Right renal cortex interstitium (tissue), 3 donors: ENCODE data around the gene ARHGEF10L. TPM values are rescaled to one million over a fixed set of nuclear protein-coding genes. Genes with fewer than 3 reads are reported as not detected.

Experiments used
- DNase-seq, 3 donors: peaks; one replicate each; pipeline ENCODE4 v3.0.0-alpha.2; 2013; ENCODE audit warnings: low read depth in 3 of 3, low spot score in 2 of 3
- polyA plus RNA-seq, 3 donors: library from polyadenylated mRNA; unstranded; fragments of 120-200 nt; gene quantifications; one replicate each; pipeline ENCODE4 v1.2.1, GENCODE V29; 2013; ENCODE audit not compliant: insufficient read length in 3 of 3

The ARHGEF10L gene
- polyA plus RNA-seq, 3 donors: 35.7 to 41.5 (median 36.5) TPM

DNA sequence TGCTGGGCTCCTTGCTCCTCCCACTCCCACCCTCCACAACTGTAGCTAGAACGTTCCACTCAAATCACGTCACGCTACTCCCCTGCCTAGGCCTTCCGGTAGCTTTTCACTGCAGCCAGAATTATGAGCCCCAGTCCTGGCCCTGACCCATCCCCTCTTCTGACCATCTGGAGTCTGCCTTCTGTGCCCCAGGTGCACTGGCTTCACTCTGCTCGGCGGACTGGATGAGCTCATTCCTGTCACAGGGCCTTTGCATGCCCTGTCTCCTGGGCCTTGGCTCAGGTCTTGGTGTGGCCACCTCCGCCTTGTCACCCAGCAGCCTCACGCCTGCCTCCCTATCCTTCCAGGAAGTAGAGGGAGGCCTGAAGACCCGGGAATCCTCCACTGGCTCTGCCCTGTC is 153.1 kb downstream of the ARHGEF10L start:
- no peak for DNase-seq

DNA sequence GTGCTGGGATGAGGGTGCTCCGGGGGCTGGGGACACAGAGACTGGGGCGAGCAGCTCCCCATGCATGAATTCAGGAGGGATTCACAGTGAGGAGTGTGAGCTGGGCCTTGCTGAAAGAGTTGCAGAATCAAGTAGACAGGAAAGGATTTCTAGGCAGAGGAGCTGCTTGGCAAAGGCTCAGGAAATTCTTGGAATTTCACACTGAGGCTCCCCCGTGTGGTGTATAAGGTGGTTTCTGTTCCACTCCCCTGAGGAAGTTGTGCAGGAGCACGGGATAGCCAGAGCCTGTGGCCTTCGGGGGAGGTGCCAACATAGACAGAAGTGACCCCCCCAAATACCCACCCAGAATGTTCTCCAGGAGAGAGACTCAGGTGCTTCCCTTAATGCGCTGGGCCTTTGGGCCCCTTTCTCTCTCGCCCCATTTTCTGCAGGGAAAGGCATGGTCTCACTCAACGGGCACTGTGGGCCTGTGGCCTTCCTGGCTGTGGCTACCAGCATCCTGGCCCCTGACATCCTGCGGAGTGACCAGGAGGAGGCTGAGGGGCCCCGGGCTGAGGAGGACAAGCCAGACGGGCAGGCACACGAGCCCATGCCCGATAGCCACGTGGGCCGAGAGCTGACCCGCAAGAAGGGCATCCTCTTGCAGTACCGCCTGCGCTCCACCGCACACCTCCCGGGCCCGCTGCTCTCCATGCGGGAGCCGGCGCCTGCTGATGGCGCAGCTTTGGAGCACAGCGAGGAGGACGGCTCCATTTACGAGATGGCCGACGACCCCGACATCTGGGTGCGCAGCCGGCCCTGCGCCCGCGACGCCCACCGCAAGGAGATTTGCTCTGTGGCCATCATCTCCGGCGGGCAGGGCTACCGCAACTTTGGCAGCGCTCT is 157.2 kb downstream of the ARHGEF10L start:
- DNase-seq: no peak

DNA sequence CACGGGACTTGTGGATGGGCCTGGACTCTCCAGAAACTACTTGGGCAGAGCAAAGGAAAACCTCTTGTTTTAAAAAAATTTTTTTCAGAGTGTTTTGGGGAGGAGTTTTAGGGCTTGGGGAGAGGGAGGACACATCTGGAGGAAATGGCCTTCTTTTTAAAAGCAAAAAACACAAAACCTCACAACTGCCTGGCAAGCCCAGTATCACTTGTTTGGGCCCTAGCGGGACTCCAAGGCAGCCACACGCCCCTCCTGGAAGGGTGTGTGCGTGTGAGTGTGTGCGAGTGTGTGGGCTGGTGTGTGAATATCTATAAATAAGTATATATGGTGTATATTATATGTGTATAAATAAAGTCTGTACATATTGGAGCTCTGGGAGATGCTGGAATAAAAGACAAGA is 158.0 kb downstream of the ARHGEF10L start:
- DNase-seq: no peak

DNA sequence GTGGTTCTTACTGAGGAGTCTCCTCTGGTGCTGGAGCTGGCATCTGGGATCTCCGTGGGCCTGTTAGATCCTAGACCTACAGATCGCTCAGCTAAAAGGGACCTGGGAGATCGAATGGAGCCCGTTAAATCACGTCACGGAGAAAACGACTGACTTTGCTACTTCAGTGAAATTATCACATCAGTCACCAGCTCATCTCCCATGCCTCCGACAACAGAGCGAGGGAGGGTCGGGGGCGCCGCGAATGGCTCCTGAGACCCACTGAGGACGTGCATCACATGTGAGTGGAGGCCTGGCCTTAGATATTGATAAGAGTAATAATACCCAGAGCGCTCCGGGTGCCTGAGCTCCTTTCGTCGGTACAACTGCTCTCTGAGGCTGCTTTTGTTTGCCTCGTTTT is 160.1 kb downstream of the ARHGEF10L start:
- DNase-seq: no peak

DNA sequence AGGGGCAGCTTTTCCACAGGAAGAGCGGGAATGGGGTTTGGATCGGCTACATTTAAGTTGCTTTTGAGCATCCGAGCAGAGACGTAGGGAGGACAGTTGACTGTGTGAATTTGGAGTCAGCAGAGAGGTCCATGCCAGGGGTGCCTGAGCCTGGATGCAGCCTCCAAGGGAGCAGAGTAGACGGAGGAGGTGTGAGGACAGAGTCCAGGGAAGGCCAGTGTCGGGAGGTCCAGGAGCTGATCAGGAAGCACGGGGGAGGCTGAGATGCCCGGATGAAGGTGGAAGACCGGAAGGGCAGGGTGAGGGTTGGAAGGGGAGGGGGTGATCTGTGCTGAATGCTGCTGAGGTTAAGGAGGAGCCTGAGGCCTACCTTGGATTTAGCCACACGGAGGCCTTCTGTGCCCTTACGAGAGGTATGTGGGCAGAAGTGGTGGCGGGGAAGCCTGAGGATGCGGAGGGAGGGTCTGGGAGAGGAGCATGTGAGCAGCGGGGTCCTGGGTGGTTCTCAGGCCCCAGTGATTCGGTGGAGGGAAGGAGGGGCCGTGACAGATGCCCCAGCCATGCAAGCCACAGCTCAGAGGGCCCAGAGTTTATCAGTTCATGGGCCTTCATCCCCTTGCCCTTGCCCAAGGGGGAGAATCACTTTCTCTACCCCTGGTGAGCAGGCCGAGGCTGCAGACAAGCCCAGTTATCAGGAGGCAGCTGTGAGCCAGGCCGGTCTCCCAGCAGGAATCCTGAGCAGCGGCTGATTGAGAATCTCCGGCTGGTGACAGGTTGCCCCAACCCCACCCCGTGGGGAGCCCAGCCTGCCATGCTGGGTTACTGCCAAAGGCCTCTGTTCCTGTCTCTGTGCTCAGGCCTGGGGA is 161.7 kb downstream of the ARHGEF10L start:
- DNase-seq: no peak

DNA sequence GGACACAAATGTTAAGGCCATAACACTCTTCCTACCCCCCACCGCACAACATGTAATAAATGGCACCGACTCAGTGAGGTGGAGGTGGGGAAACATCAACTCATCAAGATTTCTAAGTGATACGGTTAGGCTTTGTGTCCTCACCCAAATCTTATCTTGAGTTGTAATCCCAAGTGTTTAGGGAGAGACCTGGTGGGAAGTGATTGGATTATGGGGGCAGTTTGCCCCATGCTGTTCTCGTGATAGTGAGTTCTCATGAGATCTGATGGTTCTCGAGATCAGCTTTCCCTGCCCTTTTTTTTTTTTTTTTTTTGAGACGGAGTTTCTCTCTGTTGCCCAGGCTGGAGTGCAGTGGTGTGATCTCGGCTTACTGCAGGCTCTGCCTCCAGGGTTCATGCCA is 164.7 kb downstream of the ARHGEF10L start:
- DNase-seq: no peak

DNA sequence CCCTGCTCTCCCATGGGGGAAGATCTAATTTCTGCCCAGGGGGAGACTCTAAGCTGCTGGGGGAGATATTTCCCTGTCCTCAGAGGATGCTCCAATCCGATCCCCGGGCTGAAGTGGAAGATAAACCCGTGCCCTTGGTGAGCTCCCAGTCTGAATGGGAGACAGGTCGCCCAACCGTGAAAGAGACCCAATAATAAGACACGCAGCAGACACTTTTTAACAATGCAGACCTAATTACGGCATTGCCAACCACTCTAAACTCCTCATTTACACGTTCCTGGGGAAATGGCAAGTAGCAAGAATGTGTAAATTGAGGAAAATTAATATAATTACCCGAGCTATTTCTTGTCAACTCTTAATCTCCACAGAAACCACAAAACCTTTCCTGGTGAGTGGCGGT is 166.9 kb downstream of the ARHGEF10L start:
- no peak for DNase-seq

DNA sequence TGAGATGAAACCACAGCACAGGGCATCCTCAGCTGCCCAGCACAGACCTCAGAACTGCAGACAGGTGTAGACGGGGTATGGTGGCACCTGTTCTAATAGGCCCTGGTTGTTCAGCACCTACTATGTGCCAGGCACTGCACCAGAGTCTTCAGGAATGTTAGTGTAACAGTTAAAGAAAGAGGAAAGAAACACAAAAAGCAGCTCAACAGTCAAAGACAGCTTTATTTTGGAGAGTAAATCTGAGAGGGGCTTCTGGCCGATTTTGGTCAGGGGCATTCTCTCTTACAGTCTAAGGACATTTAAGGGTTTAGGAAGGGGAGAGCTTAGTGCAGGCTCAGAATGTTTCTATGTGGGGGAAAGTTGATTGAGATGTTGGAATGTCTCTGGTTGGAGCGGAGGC is 170.5 kb downstream of the ARHGEF10L start:
- DNase-seq: no peak

DNA sequence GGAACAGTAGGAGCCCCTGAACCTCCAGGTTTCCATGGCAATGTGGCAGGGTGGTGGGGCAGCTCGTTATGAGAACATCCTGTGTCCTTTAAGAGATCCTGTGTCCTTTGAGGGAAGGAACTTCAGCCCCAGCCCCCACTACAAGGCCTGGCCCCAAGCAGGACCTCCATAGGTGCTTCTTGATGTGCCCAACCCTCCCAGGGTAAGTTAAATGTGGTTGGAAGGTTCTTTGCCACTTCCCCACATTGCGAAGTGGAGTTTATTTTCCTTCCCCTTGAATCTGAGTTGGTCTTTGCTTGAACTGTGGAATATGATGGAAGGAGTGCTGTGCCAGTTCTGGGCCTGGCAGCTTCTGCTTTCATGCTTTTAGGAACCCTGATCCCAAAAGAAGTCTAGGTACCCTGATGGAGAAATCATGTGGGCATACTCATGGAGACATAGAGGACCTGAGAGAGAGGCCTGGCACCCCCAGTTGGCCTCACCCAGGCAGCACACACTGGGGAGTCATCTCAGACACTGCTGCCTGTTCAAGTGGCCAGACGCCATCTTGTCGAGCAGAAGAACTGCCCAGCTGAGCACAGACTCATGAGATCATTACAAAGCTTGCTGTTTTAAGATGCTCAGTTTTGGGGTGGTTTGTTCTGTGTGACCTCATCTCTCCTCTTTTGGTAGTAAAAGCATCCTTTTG is 171.5 kb downstream of the ARHGEF10L start:
- no peak for DNase-seq

DNA sequence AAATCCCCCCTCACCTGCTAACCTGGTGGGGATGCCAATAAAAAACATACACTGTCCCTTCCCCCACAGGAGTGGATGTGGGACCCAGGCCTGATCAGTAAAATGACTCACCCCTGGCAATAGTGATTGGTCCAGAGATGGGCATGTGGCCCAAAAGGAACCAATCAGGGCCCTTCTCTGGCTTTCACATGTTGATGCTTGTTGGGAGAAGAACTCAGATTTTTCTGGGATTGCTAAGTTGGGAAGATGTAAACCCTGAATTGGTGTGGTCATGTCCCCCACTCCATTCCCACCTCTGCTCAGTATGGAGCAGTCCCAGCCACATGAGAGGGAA is 172.0 kb downstream of the ARHGEF10L start:
- DNase-seq: no peak

DNA sequence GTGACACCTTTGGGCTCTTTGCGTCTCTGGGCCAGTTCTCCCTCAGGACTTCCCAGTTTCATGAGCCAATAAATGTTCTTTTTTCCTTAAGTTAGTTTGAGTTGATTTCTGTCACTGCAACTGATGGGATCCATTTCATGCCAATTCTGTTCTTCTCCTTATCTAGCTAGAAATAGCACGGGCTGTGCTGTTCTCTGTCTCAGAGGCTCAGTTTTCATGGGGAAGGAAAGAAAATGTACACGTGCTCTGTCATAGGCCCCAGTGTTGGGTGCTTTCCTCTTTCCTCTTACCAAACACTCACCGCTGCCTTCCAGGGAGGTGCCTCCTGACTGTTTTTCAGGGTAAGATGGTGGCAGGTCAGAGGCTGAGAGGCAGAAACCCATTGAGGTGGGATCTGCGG is 172.4 kb downstream of the ARHGEF10L start:
- no peak for DNase-seq

DNA sequence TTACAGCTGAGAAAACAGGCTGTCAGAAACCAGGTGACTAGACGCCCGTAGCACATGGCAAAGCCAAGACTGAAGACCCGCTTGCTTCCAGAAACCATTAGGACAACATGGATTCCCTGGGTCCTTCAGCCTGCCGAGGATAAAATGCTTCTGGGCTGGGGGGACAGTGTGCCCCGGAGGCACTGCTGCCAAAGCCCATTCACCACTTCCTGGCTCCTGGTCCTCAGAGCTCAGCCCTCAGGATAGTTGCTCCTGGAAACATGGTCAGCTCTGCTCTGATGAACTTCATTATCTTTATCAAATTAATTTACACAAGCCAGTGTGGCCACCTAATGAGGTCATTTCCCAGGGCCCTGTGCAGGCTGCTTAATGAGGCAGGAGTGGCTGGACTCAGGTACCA is 174.5 kb downstream of the ARHGEF10L start:
- no peak for DNase-seq

DNA sequence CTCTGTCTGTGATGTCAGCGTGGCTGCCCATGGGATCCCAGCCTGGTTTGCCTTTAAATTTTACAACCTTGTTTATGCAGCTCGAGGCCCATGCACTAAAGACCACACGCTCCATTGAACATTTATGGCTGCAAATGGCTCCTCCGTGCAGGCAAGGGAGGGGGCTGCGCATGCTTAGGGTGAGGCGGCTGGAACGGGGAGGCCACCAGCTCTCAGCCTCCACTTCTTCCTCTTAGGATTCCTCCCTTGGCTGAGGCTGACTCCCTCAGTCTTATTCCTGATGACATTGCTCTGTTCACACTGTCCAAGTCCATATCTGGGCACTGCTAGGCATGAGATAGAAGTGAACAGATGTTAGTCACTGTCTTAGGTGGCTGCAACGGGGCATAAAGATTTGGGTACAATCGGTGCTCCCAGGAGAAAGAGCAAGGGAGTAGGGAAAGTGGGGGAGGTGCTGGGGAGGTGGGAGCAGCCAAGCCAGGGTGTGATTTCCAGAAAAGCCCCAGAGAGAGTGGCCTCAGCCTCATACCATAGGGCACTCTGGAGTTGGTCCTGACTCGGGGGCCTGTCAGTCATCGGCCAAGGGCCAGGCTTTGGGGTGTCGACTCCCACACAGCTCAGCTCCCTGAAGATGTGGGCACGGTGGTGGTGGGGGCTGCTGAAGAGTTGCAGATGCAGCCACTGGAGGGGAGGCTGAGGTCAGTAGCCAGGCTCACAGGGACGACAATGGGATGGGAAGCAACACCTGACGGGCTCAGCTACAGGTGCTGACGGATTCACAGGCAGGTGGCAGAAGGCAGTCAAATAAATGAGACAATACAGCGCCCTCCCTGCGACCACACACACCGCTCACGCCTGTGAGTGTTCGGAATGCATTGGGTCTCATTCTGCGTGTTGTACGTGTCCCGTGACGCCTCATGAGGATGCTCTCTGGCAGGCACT is 178.4 kb downstream of the ARHGEF10L start:
- DNase-seq: peak; percentile 40 to 70 (median 61)

DNA sequence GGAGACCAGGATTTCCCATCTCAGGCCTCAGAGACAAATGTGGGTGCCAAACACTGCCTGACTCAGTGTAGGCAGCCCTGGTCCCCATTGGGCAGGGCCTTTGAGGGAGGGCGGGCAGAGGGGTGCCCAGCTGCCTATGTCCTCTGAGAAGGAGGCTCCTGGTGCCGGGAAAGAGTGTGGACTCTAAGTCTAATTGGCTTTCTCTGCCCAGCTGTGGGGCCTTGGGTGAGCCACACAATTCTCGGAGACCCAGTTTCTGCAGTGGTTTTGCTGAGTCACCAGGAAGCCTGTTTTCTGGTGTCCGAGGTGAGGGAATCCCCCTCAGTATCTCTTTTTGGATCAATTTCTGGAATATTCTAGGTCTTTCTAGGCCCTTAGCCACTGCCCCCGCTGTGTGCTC is 180.4 kb downstream of the ARHGEF10L start:
- DNase-seq: no peak

DNA sequence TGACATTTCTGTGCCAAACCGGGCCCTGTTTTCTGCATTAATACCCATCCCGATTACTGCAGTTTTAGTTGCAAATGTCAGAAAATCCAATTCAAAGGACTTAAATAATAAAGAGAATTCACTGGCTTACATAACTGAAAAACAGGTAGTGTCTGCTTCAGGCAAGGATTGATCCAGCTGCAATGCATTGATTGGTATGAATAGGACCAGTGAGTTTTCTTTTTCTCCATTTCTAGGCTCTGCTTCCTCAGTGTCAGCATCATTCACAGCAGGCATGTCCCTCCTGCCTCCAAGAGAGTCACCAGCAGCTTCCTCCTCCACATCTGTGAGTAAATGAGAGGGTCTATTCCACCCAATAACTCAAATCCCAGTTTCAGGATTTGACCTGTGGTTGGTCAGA is 181.9 kb downstream of the ARHGEF10L start:
- DNase-seq: no peak

DNA sequence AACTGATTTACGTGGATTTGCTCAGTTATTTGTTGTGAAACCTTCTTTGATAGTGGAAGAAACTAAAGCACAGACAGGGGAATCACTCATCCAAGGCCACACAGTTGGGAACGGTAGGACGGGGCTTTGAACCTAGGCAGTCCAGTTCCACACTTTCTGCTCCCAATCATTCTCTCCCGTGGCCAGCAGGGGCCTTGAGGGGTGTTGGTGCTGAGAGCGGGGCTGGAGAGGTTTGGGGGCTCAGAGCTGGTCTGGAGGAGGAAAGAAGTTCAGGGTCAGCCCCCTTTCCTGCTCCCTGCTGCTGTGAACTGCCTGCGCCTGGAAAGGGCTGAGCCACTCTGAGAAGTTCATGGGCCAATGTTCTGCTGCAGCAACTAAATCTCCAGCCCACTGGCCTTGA is 184.2 kb downstream of the ARHGEF10L start:
- no peak for DNase-seq

DNA sequence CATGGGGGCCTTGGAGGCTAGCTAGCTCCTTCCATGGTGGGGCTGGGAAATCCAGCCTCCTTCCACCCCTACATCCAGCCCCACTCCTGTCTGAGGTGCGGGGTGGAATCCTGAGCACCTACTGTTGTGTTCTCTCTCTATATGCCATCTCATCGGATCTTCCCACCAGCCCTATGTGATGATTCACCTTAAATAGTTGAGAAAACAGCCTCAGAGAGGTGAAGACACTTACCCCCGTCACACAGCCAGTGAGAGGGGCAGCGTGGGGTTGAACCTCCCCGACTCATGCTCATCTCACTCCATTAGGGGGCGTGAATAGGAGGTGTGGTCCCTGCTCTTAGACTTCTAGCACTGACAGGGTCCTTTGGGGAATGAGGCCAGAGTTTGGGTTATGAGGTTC is 184.7 kb downstream of the ARHGEF10L start:
- DNase-seq: no peak

DNA sequence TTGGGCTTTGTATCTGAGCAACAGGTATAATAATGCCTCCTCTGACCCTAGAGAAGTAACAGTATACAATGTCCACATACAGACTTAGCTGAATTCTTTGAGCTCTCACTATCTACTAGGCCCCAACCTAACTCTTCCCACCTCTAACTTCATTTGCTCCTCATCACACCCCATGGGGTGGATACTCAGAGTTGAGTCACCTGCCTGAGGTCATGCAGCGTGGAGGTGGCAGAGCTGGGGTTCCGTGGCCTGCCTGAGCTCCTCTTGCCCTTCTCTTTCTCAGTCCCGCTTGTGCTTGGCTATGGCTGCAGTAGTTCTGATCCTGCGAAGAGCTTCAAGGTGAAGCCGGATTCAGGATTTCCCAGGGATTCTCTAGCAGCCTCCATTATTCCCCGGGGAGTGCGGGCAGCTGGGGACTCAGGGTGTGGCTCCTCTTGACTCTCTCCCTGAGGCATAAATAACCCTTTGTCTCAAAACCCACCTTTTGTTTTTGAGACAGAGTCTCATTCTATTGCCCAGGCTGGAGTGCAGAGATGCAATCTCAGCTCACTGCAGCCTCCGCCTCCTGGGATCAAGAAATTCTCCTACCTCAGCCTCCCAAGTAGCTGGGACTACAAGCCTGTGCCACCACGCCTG is 185.7 kb downstream of the ARHGEF10L start:
- no peak for DNase-seq

DNA sequence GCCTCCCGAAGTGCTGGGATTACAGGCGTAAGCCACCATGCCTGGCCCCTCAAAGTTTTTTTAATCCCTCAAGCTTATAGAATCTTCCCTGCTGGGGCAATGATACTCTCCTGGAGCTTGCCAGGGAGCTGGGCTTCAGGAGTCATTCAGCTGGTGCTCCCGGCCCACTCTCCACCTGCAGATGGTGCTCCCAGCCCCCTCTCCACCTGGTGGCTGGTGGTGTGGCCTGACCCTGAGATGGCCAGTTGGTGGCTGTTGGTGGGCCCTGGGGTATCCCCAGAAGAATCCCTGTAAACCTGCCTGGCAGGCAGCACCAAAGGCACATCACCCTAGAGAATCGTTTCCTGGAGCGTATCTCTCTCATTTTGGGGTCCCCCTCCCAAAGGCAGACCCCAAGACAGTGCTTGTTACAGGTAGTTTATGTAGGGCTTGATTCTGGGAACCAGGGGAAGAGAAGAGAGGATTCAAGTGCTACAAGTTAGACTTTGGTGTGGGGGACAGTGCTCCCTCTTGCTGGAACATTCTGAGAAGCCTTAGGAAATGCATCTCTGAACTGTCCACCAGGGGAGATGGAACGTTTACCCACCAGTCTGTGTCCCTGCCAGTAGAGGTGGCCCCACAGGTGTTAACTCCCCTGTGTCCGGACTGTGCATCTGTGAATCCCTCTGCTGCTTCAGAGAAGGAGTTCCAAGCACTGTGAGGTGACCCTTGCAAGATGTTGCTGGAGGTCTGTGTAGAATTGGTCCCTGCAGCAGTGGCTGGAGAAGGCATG is 186.5 kb downstream of the ARHGEF10L start:
- no peak for DNase-seq
